H9 (cell line): ENCODE measurements around the gene PLA2G1B. TPM values are rescaled to one million over a fixed set of nuclear protein-coding genes. Genes with fewer than 3 reads are reported as not detected.

Source experiments
- DNase-seq: peaks from one replicate; pipeline ENCODE4 v3.0.0-alpha.2; 2017
- H2AFZ ChIP-seq: one replicate; pipeline ENCODE4 v1.6.1; 2013; ENCODE audit warnings: mild to moderate bottlenecking, low read length, control low read depth, moderate library complexity
- H2AK5ac ChIP-seq: 2 replicates; pipeline ENCODE4 v1.6.1; 2013; ENCODE audit warnings: low read length, control low read depth, mixed read lengths; ENCODE audit not compliant: insufficient read length
- H2BK120ac ChIP-seq: one replicate; pipeline ENCODE4 v1.6.1; 2013; ENCODE audit warnings: low read depth, mild to moderate bottlenecking, low read length, control low read depth, inconsistent platforms; ENCODE audit not compliant: poor library complexity, severe bottlenecking
- H2BK12ac ChIP-seq: 2 replicates; pipeline ENCODE4 v1.6.1; 2013; ENCODE audit warnings: low read length, control low read depth, mixed read lengths, low read depth; ENCODE audit not compliant: insufficient read length
- H2BK15ac ChIP-seq: 2 replicates; pipeline ENCODE4 v1.6.1; 2013; ENCODE audit warnings: low read depth, low read length, control low read depth
- H2BK20ac ChIP-seq: one replicate; pipeline ENCODE4 v1.6.1; 2013; ENCODE audit warnings: low read depth, mild to moderate bottlenecking, low read length, control low read depth, inconsistent platforms; ENCODE audit not compliant: poor library complexity, severe bottlenecking
- H2BK5ac ChIP-seq: 2 replicates; pipeline ENCODE4 v1.6.1; 2013; ENCODE audit warnings: low read length, control low read depth, mixed read lengths; ENCODE audit not compliant: insufficient read length
- H3K14ac ChIP-seq: 2 replicates; pipeline ENCODE4 v1.6.1; 2013; ENCODE audit warnings: low read length, control low read depth; ENCODE audit not compliant: insufficient read depth
- H3K18ac ChIP-seq: 2 replicates; pipeline ENCODE4 v1.6.1; 2013; ENCODE audit warnings: low read depth, mild to moderate bottlenecking, mixed read lengths, low read length, control low read depth; ENCODE audit not compliant: insufficient read length
- H3K23ac ChIP-seq: 2 replicates; pipeline ENCODE4 v1.6.1; 2013; ENCODE audit warnings: low read length, control low read depth, mixed read lengths, low read depth; ENCODE audit not compliant: insufficient read length
- H3K23me2 ChIP-seq: 2 replicates; pipeline ENCODE4 v1.6.1; 2013; ENCODE audit warnings: low read depth, mild to moderate bottlenecking, mixed read lengths, low read length, control low read depth; ENCODE audit not compliant: insufficient read length, poor library complexity, severe bottlenecking
- H3K27ac ChIP-seq: 2 replicates; pipeline ENCODE4 v1.5.1; 2013; ENCODE audit warnings: low read length, control low read depth, mixed read lengths, low read depth; ENCODE audit not compliant: insufficient read length
- H3K27me3 ChIP-seq: 2 replicates; pipeline ENCODE4 v1.6.1; 2013; ENCODE audit warnings: low read length, control low read depth, inconsistent platforms; ENCODE audit not compliant: insufficient read depth
- H3K4ac ChIP-seq: 2 replicates; pipeline ENCODE4 v1.6.1; 2013; ENCODE audit warnings: low read depth, mild to moderate bottlenecking, control low read depth, inconsistent platforms, low read length, moderate library complexity
- H3K4me1 ChIP-seq: 2 replicates; pipeline ENCODE4 v1.6.1; 2013; ENCODE audit warnings: low read length, control low read depth, inconsistent platforms; ENCODE audit not compliant: insufficient read depth
- H3K4me2 ChIP-seq: 2 replicates; pipeline ENCODE4 v1.6.1; 2013; ENCODE audit warnings: low read length, control low read depth, mixed read lengths; ENCODE audit not compliant: insufficient read length, insufficient read depth
- H3K56ac ChIP-seq: 2 replicates; pipeline ENCODE4 v1.6.1; 2013; ENCODE audit warnings: low read depth, mild to moderate bottlenecking, mixed read lengths, low read length, control low read depth; ENCODE audit not compliant: insufficient read length
- H3K79me1 ChIP-seq: 2 replicates; pipeline ENCODE4 v1.6.1; 2013; ENCODE audit warnings: low read depth, mild to moderate bottlenecking, moderate library complexity, low read length, control low read depth, inconsistent platforms; ENCODE audit not compliant: insufficient read depth, poor library complexity, severe bottlenecking
- H3K79me2 ChIP-seq: 2 replicates; pipeline ENCODE4 v1.6.1; 2013; ENCODE audit warnings: low read length, control low read depth, inconsistent platforms; ENCODE audit not compliant: insufficient read depth
- H3K9ac ChIP-seq: 2 replicates; pipeline ENCODE4 v1.6.1; 2013; ENCODE audit warnings: low read length, control low read depth, mixed read lengths; ENCODE audit not compliant: insufficient read length; ENCODE audit errors: extremely low read depth
- H3K9me3 ChIP-seq: one replicate; pipeline ENCODE4 v1.6.1; 2013; ENCODE audit warnings: low read depth, low read length, inconsistent platforms; ENCODE audit not compliant: control insufficient read depth
- H3T11ph ChIP-seq: one replicate; pipeline ENCODE4 v1.6.1; 2013; ENCODE audit warnings: mild to moderate bottlenecking, low read length, control low read depth, inconsistent platforms
- H4K20me1 ChIP-seq: one replicate; pipeline ENCODE4 v1.6.1; 2013; ENCODE audit not compliant: control insufficient read depth, insufficient read length, insufficient read depth
- H4K5ac ChIP-seq: 2 replicates; pipeline ENCODE4 v1.6.1; 2013; ENCODE audit warnings: low read depth, mild to moderate bottlenecking, mixed read lengths, low read length, control low read depth; ENCODE audit not compliant: insufficient read length
- H4K8ac ChIP-seq: replicated peaks from 2 replicates; pipeline ENCODE4 v1.6.1; 2013; ENCODE audit warnings: low read length, control low read depth, mixed read lengths, low read depth; ENCODE audit not compliant: insufficient read length
- H4K91ac ChIP-seq: 2 replicates; pipeline ENCODE4 v1.6.1; 2013; ENCODE audit warnings: low read depth, mild to moderate bottlenecking, moderate library complexity, mixed read lengths, low read length, control low read depth; ENCODE audit not compliant: insufficient read length
- H3K27ac Mint-ChIP-seq, 3 experiments: 2 replicates in 2 of 3; 3 replicates in 1 of 3; pipeline ENCODE4 v1.8.0; 2020 to 2021; ENCODE audit warnings: mixed read lengths in 3 of 3, mild to moderate bottlenecking in 1 of 3, moderate library complexity in 1 of 3
- H3K27me3 Mint-ChIP-seq: 2 replicates; pipeline ENCODE4 v1.8.0; 2021; ENCODE audit warnings: low read depth, mild to moderate bottlenecking, moderate library complexity, mixed read lengths
- H3K36me3 Mint-ChIP-seq, 3 experiments: 2 replicates in 2 of 3; 3 replicates in 1 of 3; pipeline ENCODE4 v1.8.0; 2020 to 2021; ENCODE audit warnings: low read depth in 3 of 3, mixed read lengths in 3 of 3; ENCODE audit not compliant: insufficient read depth in 1 of 3
- H3K4me1 Mint-ChIP-seq, 2 experiments: 2 replicates each; pipeline ENCODE4 v1.8.0; 2020; ENCODE audit warnings: mixed read lengths in 2 of 2
- H3K4me3 Mint-ChIP-seq, 2 experiments: 2 replicates in 1 of 2; 3 replicates in 1 of 2; pipeline ENCODE4 v1.8.0; 2020 to 2021; ENCODE audit warnings: mild to moderate bottlenecking in 2 of 2, mixed read lengths in 2 of 2, moderate library complexity in 1 of 2
- H3K9me3 Mint-ChIP-seq, 2 experiments: 2 replicates in 1 of 2; 3 replicates in 1 of 2; pipeline ENCODE4 v1.8.0; 2020; ENCODE audit warnings: mild to moderate bottlenecking in 2 of 2, mixed read lengths in 2 of 2, moderate library complexity in 1 of 2
- WGBS: extraction: QIAGEN DNeasy Blood & Tissue Kit; methylation state at CpG from one replicate; pipeline ENCODE4 v1.1.7; 2013; ENCODE audit warnings: missing lambda C conversion rate, low lambda C conversion rate, mixed read lengths; ENCODE audit not compliant: insufficient read length; ENCODE audit errors: extremely low coverage; 5-methylcytosine and 5-hydroxymethylcytosine counted together
- long read RNA-seq: library from polyadenylated mRNA; unstranded; transcript quantifications from one replicate; pipeline ENCODE4 v2.0.0, GENCODE V29; 2020
- total RNA-seq: library from RNA; stranded (reverse); gene quantifications from 2 replicates; pipeline ENCODE4 v1.2.1, GENCODE V29; 2021
- TF ChIP-seq, protein P1 (sequence below): fragments of 200-600 bp; sonication (generic); conservative IDR thresholded peaks from 3 replicates; pipeline ENCODE4 v1.8.0; 2021; ENCODE audit warnings: antibody characterized with exemption, mild to moderate bottlenecking

Gene PLA2G1B
- not detected in 2 replicates for total RNA-seq
- long read RNA-seq = 0 reads

DNA sequence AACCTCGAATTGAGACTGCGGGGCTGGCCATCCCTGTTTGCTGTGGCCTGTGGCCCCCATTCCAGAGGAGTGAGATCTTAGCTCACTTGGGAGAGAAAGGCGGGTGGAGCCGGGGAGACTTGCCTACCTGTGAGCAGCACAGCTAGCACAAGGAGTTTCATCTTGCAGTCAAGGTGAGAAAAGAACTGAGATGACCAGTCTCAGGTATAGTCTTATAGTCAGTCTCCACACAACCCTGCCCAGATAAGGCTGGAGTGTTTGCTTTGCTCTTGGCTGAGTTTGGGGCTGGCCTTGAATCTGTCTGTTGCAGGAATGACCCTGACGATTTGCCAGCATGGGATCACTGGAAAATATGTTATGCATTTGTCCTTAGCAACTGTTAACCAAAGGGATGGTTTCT is at the start of gene PLA2G1B:
TSS of gene PLA2G1B (minus strand) at position 187 of the 400 bp plus-strand sequence. CDS start at position 161, 26 bp downstream.
- Histone ChIP-seq H2BK20ac (no peak within 1 kb of the TSS), H3K4me2 (no peak within 1 kb of the TSS), H3K79me2 (no peaks in the 10 kb centered on the region), H2BK5ac (no peak within 1 kb of the TSS), H3K9me3 (no peaks in the 10 kb centered on the region), H2AFZ (no peak within 1 kb of the TSS), H4K5ac (no peak within 1 kb of the TSS), H4K20me1 (no peaks in the 10 kb centered on the region), H3K18ac (no peak within 1 kb of the TSS), H3K56ac (no peak within 1 kb of the TSS), H3K9ac (no peak within 1 kb of the TSS), H3K4me1 (no peaks in the 10 kb centered on the region), H3K27me3 (no peaks in the 10 kb centered on the region), H3K79me1 (no peaks in the 10 kb centered on the region), H3K27ac (no peak within 1 kb of the TSS), H2AK5ac (no peak within 1 kb of the TSS), H3K23ac (no peak within 1 kb of the TSS), H2BK12ac (no peak within 1 kb of the TSS), H3K4ac (no peak within 1 kb of the TSS), H2BK120ac (no peak within 1 kb of the TSS), H3K14ac (no peak within 1 kb of the TSS), H2BK15ac (no peak within 1 kb of the TSS), H4K8ac (no peak within 1 kb of the TSS), H4K91ac (no peak within 1 kb of the TSS), H3K23me2 (no peaks in the 10 kb centered on the region), H3T11ph (no peak within 1 kb of the TSS)
- DNase-seq = no peak
- peaks cover 16% of the 10 kb centered on the region for H3K27me3 Mint-ChIP-seq
- WGBS = no CpG with 5 or more reads among the region's 5 CpGs
- no peaks in the 10 kb centered on the region for H3K9me3 Mint-ChIP-seq
- no peaks in the 10 kb centered on the region for H3K36me3 Mint-ChIP-seq
- TF ChIP-seq, protein P1, sequence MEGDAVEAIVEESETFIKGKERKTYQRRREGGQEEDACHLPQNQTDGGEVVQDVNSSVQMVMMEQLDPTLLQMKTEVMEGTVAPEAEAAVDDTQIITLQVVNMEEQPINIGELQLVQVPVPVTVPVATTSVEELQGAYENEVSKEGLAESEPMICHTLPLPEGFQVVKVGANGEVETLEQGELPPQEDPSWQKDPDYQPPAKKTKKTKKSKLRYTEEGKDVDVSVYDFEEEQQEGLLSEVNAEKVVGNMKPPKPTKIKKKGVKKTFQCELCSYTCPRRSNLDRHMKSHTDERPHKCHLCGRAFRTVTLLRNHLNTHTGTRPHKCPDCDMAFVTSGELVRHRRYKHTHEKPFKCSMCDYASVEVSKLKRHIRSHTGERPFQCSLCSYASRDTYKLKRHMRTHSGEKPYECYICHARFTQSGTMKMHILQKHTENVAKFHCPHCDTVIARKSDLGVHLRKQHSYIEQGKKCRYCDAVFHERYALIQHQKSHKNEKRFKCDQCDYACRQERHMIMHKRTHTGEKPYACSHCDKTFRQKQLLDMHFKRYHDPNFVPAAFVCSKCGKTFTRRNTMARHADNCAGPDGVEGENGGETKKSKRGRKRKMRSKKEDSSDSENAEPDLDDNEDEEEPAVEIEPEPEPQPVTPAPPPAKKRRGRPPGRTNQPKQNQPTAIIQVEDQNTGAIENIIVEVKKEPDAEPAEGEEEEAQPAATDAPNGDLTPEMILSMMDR = no peak
- no peak within 1 kb of the TSS; a peak in 1 of 5 replicates for H3K4me3 Mint-ChIP-seq
- peaks cover 5 to 7% of the 10 kb centered on the region in 2 experiments; a peak in 3 of 4 replicates for H3K4me1 Mint-ChIP-seq
- no peak within 1 kb of the TSS for H3K27ac Mint-ChIP-seq
